ENCODE results near the gene RAB13. TPM values are rescaled to one million over a fixed set of nuclear protein-coding genes. Genes with fewer than 3 reads are reported as not detected.
A peak's percentile ranks its signal among the peaks of the same experiment; 100 is the strongest.

The RAB13 gene
- total and polyA plus RNA-seq, 2 of the 13 experiments (the other 11 are each of a cell fraction or from before 2014, with no cell fraction given), result 15.9 to 24.7 TPM

- no peak for TF ChIP-seq ZNF207 (IDR thresholded peaks at IDR 0.05; ENCODE audit: borderline replicate concordance)
- TF ChIP-seq KLF15 (CRISPR knock-in tag; IDR thresholded peaks at IDR 0.05; ENCODE audit: borderline replicate concordance), result no peak
- TF ChIP-seq PRDM10 (CRISPR knock-in tag; IDR thresholded peaks at IDR 0.05; ENCODE audit: low read depth), result peak; percentile 9; the same call in 1 of the 2 replicates
- TF ChIP-seq CREB1 (IDR thresholded peaks at IDR 0.05), result peak; percentile 69; the same call in 1 of the 2 replicates
- TF ChIP-seq CREB1 (CRISPR knock-in tag; IDR thresholded peaks at IDR 0.05), result peak; percentile 86
- TF ChIP-seq ZNF260 (CRISPR knock-in tag; IDR thresholded peaks at IDR 0.05; ENCODE audit: borderline replicate concordance, low read depth), result no peak
- TF ChIP-seq SPEN (CRISPR knock-in tag; IDR thresholded peaks at IDR 0.05; ENCODE audit: low read depth), result peak; percentile 71
- no peak; the same call in 1 of the 2 replicates for TF ChIP-seq E2F5 (CRISPR knock-in tag; conservative IDR thresholded peaks at IDR 0.05)
- TF ChIP-seq SNAI1 (CRISPR knock-in tag; IDR thresholded peaks at IDR 0.05; ENCODE audit: borderline replicate concordance), result no peak
- TF ChIP-seq ZFP36L2 (CRISPR knock-in tag; IDR thresholded peaks at IDR 0.05), result 0 out of 2 replicates have a peak, but pooled peaks have one; percentile 68
Observed at GRCh38 chr1:153967107-153967999, 18.8 kb downstream of the RAB13 start, which contains the start of gene CREB3L4 (continued).
